Measurements from ENCODE around the gene ETV6.

The ETV6 gene

GRCh38 chr12:11701433-11701832 lies 52.0 kb downstream of the ETV6 start:
- Mint-ChIP-seq H3K4me1 (peaks cover 31% of the 10 kb centered on the region), H3K27ac (peak overlapping the region; percentile 35), H3K36me3 (peaks cover 15% of the 10 kb centered on the region), H3K4me3 (no peak overlapping the region), H3K9me3 (no peaks in the 10 kb centered on the region), H3K27me3 (no peaks in the 10 kb centered on the region)
- no peak for DNase-seq (ENCODE audit: low spot score in 2 of 2)
- ATAC-seq (ENCODE audit: low read depth) = no peak

GRCh38 chr12:11702959-11703358 lies 53.5 kb downstream of the ETV6 start:
- no peak for DNase-seq (ENCODE audit: low spot score in 2 of 2)
- Mint-ChIP-seq H3K27me3 (no peaks in the 10 kb centered on the region), H3K4me3 (no peak overlapping the region), H3K4me1 (peaks cover 37% of the 10 kb centered on the region), H3K36me3 (peaks cover 14% of the 10 kb centered on the region), H3K9me3 (no peaks in the 10 kb centered on the region), H3K27ac (peak overlapping the region; percentile 85)
- ATAC-seq (ENCODE audit: low read depth) = no peak

GRCh38 chr12:11703378-11703777 lies 53.9 kb downstream of the ETV6 start:
- Mint-ChIP-seq H3K36me3 (peaks cover 14% of the 10 kb centered on the region), H3K4me1 (peaks cover 38% of the 10 kb centered on the region), H3K9me3 (no peaks in the 10 kb centered on the region), H3K4me3 (no peak overlapping the region), H3K27ac (peak overlapping the region; percentile 85), H3K27me3 (no peaks in the 10 kb centered on the region)
- no peak for DNase-seq (ENCODE audit: low spot score in 2 of 2)
- ATAC-seq (ENCODE audit: low read depth) = no peak

- Mint-ChIP-seq H3K9me3 (no peaks in the 10 kb centered on the region), H3K4me3 (no peak overlapping the region), H3K27me3 (no peaks in the 10 kb centered on the region), H3K27ac (peak overlapping the region; percentile 31), H3K36me3 (peaks cover 14% of the 10 kb centered on the region), H3K4me1 (peaks cover 40% of the 10 kb centered on the region)
- DNase-seq (ENCODE audit: low spot score in 2 of 2) = no peak
- ATAC-seq (ENCODE audit: low read depth) = no peak
These were observed 54.6 kb downstream of the ETV6 start for GRCh38 chr12:11704089-11704488.

- peaks cover 44% of the 10 kb centered on the region for H3K4me1 Mint-ChIP-seq
These were observed 55.5 kb downstream of the ETV6 start for GRCh38 chr12:11705010-11705409.

GRCh38 chr12:11706509-11707379 lies 57.3 kb downstream of the ETV6 start:
- Mint-ChIP-seq H3K27me3 (no peaks in the 10 kb centered on the region), H3K36me3 (peaks cover 14% of the 10 kb centered on the region), H3K4me1 (peaks cover 41% of the 10 kb centered on the region), H3K4me3 (no peak overlapping the region), H3K9me3 (no peaks in the 10 kb centered on the region), H3K27ac (peak overlapping the region; percentile 56)
- no peak for DNase-seq (ENCODE audit: low spot score in 2 of 2)
- ATAC-seq (ENCODE audit: low read depth) = no peak

More at GRCh38 chr12:11705010-11705409, 55.5 kb downstream of the ETV6 start:
- H3K36me3 Mint-ChIP-seq = peaks cover 15% of the 10 kb centered on the region
- ATAC-seq (ENCODE audit: low read depth) (no peak), DNase-seq (ENCODE audit: low spot score in 2 of 2) (no peak)
- H3K9me3 Mint-ChIP-seq = no peaks in the 10 kb centered on the region
- no peak overlapping the region for H3K27ac Mint-ChIP-seq
- no peaks in the 10 kb centered on the region for H3K27me3 Mint-ChIP-seq
- no peak overlapping the region for H3K4me3 Mint-ChIP-seq

- Mint-ChIP-seq H3K4me3 (no peak overlapping the region), H3K27me3 (no peaks in the 10 kb centered on the region), H3K27ac (peak overlapping the region; percentile 75), H3K9me3 (no peaks in the 10 kb centered on the region), H3K36me3 (peaks cover 16% of the 10 kb centered on the region), H3K4me1 (peaks cover 40% of the 10 kb centered on the region)
- no peak for DNase-seq (ENCODE audit: low spot score in 2 of 2)
- no peak for ATAC-seq (ENCODE audit: low read depth)
These were observed 58.1 kb downstream of the ETV6 start for GRCh38 chr12:11707535-11707934.

GRCh38 chr12:11709513-11709912 lies 60.0 kb downstream of the ETV6 start:
- Mint-ChIP-seq H3K27ac (peak overlapping the region; percentile 25), H3K4me1 (peaks cover 41% of the 10 kb centered on the region), H3K4me3 (no peak overlapping the region), H3K9me3 (no peaks in the 10 kb centered on the region), H3K27me3 (no peaks in the 10 kb centered on the region), H3K36me3 (peaks cover 22% of the 10 kb centered on the region)
- DNase-seq (ENCODE audit: low spot score in 2 of 2) (no peak), ATAC-seq (ENCODE audit: low read depth) (no peak)

GRCh38 chr12:11710431-11710830 lies 61.0 kb downstream of the ETV6 start:
- Mint-ChIP-seq H3K4me3 (no peak overlapping the region), H3K9me3 (no peaks in the 10 kb centered on the region), H3K27ac (peak overlapping the region; percentile 78), H3K27me3 (no peaks in the 10 kb centered on the region), H3K36me3 (peaks cover 29% of the 10 kb centered on the region), H3K4me1 (peaks cover 44% of the 10 kb centered on the region)
- DNase-seq (ENCODE audit: low spot score in 2 of 2) = no peak
- ATAC-seq (ENCODE audit: low read depth) = no peak

- no peaks in the 10 kb centered on the region for H3K27me3 Mint-ChIP-seq
- peaks cover 29% of the 10 kb centered on the region for H3K36me3 Mint-ChIP-seq
- H3K4me1 Mint-ChIP-seq = peaks cover 44% of the 10 kb centered on the region
- DNase-seq (ENCODE audit: low spot score in 2 of 2) (no peak), ATAC-seq (ENCODE audit: low read depth) (no peak)
- H3K4me3 Mint-ChIP-seq = no peak overlapping the region
- no peak overlapping the region for H3K27ac Mint-ChIP-seq
- H3K9me3 Mint-ChIP-seq = no peaks in the 10 kb centered on the region
These were observed 61.4 kb downstream of the ETV6 start for GRCh38 chr12:11710906-11711305.

- Mint-ChIP-seq H3K36me3 (peaks cover 33% of the 10 kb centered on the region), H3K27ac (no peak overlapping the region), H3K9me3 (no peaks in the 10 kb centered on the region), H3K4me3 (no peak overlapping the region), H3K4me1 (peaks cover 46% of the 10 kb centered on the region), H3K27me3 (no peaks in the 10 kb centered on the region)
- ATAC-seq (ENCODE audit: low read depth) = no peak
- no peak for DNase-seq (ENCODE audit: low spot score in 2 of 2)
These were observed 62.3 kb downstream of the ETV6 start for GRCh38 chr12:11711651-11712327.

GRCh38 chr12:11712491-11712890 lies 63.0 kb downstream of the ETV6 start:
- peaks cover 30% of the 10 kb centered on the region for H3K36me3 Mint-ChIP-seq
- no peak overlapping the region for H3K4me3 Mint-ChIP-seq
- H3K9me3 Mint-ChIP-seq = no peaks in the 10 kb centered on the region
- no peak overlapping the region for H3K27ac Mint-ChIP-seq
- H3K27me3 Mint-ChIP-seq = no peaks in the 10 kb centered on the region
- ATAC-seq (ENCODE audit: low read depth) (no peak), DNase-seq (ENCODE audit: low spot score in 2 of 2) (no peak)
- H3K4me1 Mint-ChIP-seq = peaks cover 49% of the 10 kb centered on the region

GRCh38 chr12:11713202-11713601 lies 63.7 kb downstream of the ETV6 start:
- peaks cover 31% of the 10 kb centered on the region for H3K36me3 Mint-ChIP-seq

GRCh38 chr12:11714626-11715025 lies 65.2 kb downstream of the ETV6 start:
- Mint-ChIP-seq H3K27me3 (no peaks in the 10 kb centered on the region), H3K9me3 (no peaks in the 10 kb centered on the region), H3K4me3 (no peak overlapping the region), H3K36me3 (peaks cover 30% of the 10 kb centered on the region), H3K27ac (peak overlapping the region; percentile 54), H3K4me1 (peaks cover 44% of the 10 kb centered on the region)
- ATAC-seq (ENCODE audit: low read depth) = no peak
- DNase-seq (ENCODE audit: low spot score in 2 of 2) = no peak

More at GRCh38 chr12:11713202-11713601, 63.7 kb downstream of the ETV6 start:
- no peak overlapping the region for H3K4me3 Mint-ChIP-seq
- H3K9me3 Mint-ChIP-seq = no peaks in the 10 kb centered on the region
- ATAC-seq (ENCODE audit: low read depth) (no peak), DNase-seq (ENCODE audit: low spot score in 2 of 2) (no peak)
- H3K4me1 Mint-ChIP-seq = peaks cover 49% of the 10 kb centered on the region
- no peak overlapping the region for H3K27ac Mint-ChIP-seq
- no peaks in the 10 kb centered on the region for H3K27me3 Mint-ChIP-seq
